Parathyroid adenoma (tissue), 2 donors: Measurements from ENCODE around the gene ABHD11.

Experiments
- H2AFZ ChIP-seq: fragments of 300-600 bp; sonication (generic); one replicate; pipeline ENCODE4 v1.7.0; 2017; ENCODE audit warnings: antibody characterized with exemption, mild to moderate bottlenecking
- H3K27ac ChIP-seq: fragments of 300-600 bp; sonication (generic); one replicate; pipeline ENCODE4 v1.7.0; 2017
- H3K27me3 ChIP-seq: fragments of 300-600 bp; sonication (generic); one replicate; pipeline ENCODE4 v1.7.0; 2017; ENCODE audit warnings: low read length; ENCODE audit not compliant: control insufficient read depth, insufficient read depth
- H3K36me3 ChIP-seq: fragments of 300-600 bp; sonication (generic); one replicate; pipeline ENCODE4 v1.7.0; 2017; ENCODE audit warnings: low read length; ENCODE audit not compliant: control insufficient read depth, insufficient read depth
- H3K4me1 ChIP-seq: fragments of 300-600 bp; sonication (generic); one replicate; pipeline ENCODE4 v1.7.0; 2017; ENCODE audit warnings: control low read depth
- H3K4me2 ChIP-seq: fragments of 300-600 bp; sonication (generic); one replicate; pipeline ENCODE4 v1.7.0; 2017; ENCODE audit warnings: low read length
- H3K4me3 ChIP-seq: fragments of 300-600 bp; sonication (generic); one replicate; pipeline ENCODE4 v1.7.0; 2017; ENCODE audit warnings: low read depth, low read length
- H3K79me2 ChIP-seq: fragments of 300-600 bp; sonication (generic); one replicate; pipeline ENCODE4 v1.7.0; 2017; ENCODE audit warnings: control low read depth
- H3K9ac ChIP-seq: fragments of 300-600 bp; sonication (generic); one replicate; pipeline ENCODE4 v1.7.0; 2017; ENCODE audit warnings: mild to moderate bottlenecking
- H3K9me3 ChIP-seq: fragments of 300-600 bp; sonication (generic); one replicate; pipeline ENCODE4 v1.7.0; 2017; ENCODE audit warnings: low read length; ENCODE audit not compliant: control insufficient read depth
- CTCF ChIP-seq: fragments of 300-600 bp; sonication (generic); IDR thresholded peaks from one replicate; pipeline ENCODE4 v1.7.0; 2017; ENCODE audit warnings: antibody characterized with exemption, mild to moderate bottlenecking
- donor health status: primary hyperparathyroidism.

Gene ABHD11

GRCh38 chr7:73699370-73700068 lies 39.1 kb downstream of the ABHD11 start:
- Histone ChIP-seq H3K4me1 (no peaks in the 10 kb centered on the region), H3K27ac (no peak overlapping the region), H3K36me3 (no peaks in the 10 kb centered on the region)

GRCh38 chr7:73698410-73698809 lies 40.2 kb downstream of the ABHD11 start:
- Histone ChIP-seq H3K4me2 (no peak overlapping the region), H3K27ac (no peak overlapping the region), H3K4me3 (no peak overlapping the region), H3K27me3 (no peaks in the 10 kb centered on the region), H3K9ac (no peak overlapping the region), H3K79me2 (no peaks in the 10 kb centered on the region), H3K9me3 (no peaks in the 10 kb centered on the region), H2AFZ (no peak overlapping the region), H3K4me1 (no peaks in the 10 kb centered on the region), H3K36me3 (no peaks in the 10 kb centered on the region)
- no peak for TF ChIP-seq CTCF

More at GRCh38 chr7:73699370-73700068, 39.1 kb downstream of the ABHD11 start:
- H3K27me3 ChIP-seq = no peaks in the 10 kb centered on the region
- H3K9me3 ChIP-seq = no peaks in the 10 kb centered on the region
- TF ChIP-seq CTCF = no peak
- no peak overlapping the region for H2AFZ ChIP-seq
- H3K4me3 ChIP-seq = no peak overlapping the region
- no peaks in the 10 kb centered on the region for H3K79me2 ChIP-seq
- H3K9ac ChIP-seq = no peak overlapping the region
- H3K4me2 ChIP-seq = no peak overlapping the region

DNA sequence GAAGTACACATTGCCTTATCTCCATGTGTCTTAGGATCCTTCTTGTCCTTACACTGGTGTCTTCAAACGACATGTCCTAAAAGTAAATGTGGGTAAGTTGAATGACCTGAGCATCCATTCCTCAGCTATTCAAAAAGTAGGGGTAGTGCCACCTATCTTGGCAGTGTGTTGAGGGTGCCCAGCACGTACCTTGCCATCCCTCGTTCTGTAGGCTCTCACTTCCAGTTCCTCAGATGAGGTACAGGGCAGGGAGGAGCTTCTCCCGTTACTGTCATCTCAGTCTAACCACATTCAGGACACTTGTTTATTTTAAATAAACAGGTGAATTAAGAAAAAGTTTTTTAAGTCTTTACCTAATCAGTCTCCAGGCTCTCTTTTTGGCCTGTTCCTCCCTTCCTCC lies 42.2 kb downstream of the ABHD11 start:
- Histone ChIP-seq H3K79me2 (no peaks in the 10 kb centered on the region), H3K27ac (no peak overlapping the region), H3K4me1 (no peaks in the 10 kb centered on the region), H2AFZ (no peak overlapping the region), H3K4me2 (no peak overlapping the region), H3K36me3 (no peaks in the 10 kb centered on the region), H3K9me3 (no peaks in the 10 kb centered on the region), H3K27me3 (no peaks in the 10 kb centered on the region), H3K9ac (no peak overlapping the region), H3K4me3 (no peak overlapping the region)
- TF ChIP-seq CTCF = no peak

DNA sequence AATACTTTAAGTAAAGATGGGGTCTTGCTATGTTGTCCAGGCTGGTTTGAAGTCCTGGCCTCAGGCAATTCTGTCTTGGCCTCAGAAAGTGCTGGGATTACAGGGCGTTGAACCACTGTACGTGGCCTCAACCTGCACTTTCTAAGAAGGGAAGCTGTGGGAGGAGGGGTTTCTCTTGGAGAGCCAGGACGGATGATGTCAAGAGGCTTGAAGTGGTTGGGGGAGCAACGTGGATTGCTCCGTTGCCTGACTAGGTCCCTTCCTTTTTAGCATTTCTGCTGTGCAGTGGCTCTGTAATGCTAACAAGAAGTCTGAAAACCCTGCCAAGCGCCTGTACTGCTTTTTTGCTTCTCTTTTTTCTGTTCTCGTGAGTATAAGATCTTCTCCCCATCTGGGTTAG lies 48.0 kb downstream of the ABHD11 start:
- H3K79me2 ChIP-seq = peaks cover 4% of the 10 kb centered on the region
- no peak for TF ChIP-seq CTCF
- no peaks in the 10 kb centered on the region for H3K27me3 ChIP-seq
- no peak overlapping the region for H3K9ac ChIP-seq
- no peak overlapping the region for H3K27ac ChIP-seq
- H3K4me3 ChIP-seq = no peak overlapping the region
- no peaks in the 10 kb centered on the region for H3K36me3 ChIP-seq
- no peak overlapping the region for H2AFZ ChIP-seq
- H3K4me2 ChIP-seq = no peak overlapping the region
- H3K9me3 ChIP-seq = no peaks in the 10 kb centered on the region
- H3K4me1 ChIP-seq = no peaks in the 10 kb centered on the region

- Histone ChIP-seq H3K79me2 (peaks cover 19% of the 10 kb centered on the region), H3K4me1 (no peaks in the 10 kb centered on the region)
These were observed 50.3 kb downstream of the ABHD11 start for GRCh38 chr7:73688288-73688687.

More at GRCh38 chr7:73688288-73688687, 50.3 kb downstream of the ABHD11 start:
- Histone ChIP-seq H3K27me3 (no peaks in the 10 kb centered on the region), H3K4me2 (no peak overlapping the region), H3K27ac (no peak overlapping the region), H3K9ac (no peak overlapping the region), H3K36me3 (no peaks in the 10 kb centered on the region), H3K4me3 (no peak overlapping the region), H3K9me3 (no peaks in the 10 kb centered on the region), H2AFZ (no peak overlapping the region)
- no peak for TF ChIP-seq CTCF
